HG03139 (cell line): ENCODE results near the gene TOP1.
A peak's percentile ranks its signal among the peaks of the same experiment; 100 is the strongest.

Experiments used
- ATAC-seq: cut with Tn5 transposase; IDR thresholded peaks from one replicate; pipeline ENCODE4 v1.9.1; 2021; ENCODE audit not compliant: unreplicated experiment

TOP1 gene

GRCh38 chr20:41028359-41029149 is at the start of gene TOP1:
Gene TOP1 (plus strand): TSS chr20:41028822. CDS start chr20:41029068, 246 bp downstream.
- peak; percentile 94 for ATAC-seq

DNA sequence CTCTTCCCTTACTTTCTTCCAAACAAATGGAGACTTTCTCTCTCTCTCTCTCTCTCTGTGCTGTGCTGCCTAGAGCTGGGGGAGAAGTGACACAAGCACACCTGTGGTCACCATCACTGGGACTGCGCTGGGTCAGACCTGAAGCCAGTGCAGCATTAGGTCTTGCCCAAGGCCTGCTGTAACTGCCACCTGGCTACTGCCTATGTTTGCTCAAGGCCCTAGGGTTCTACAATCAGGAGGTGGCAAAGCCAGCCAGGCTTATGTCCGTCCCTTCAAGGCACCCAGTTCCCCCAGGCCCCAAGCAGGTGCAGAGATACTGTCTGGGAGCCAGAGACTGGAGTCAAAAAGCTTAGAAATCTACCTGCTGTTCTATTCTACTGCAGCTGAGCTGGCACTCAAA is 49.4 kb upstream of the TOP1 start:
- ATAC-seq, result no peak

DNA sequence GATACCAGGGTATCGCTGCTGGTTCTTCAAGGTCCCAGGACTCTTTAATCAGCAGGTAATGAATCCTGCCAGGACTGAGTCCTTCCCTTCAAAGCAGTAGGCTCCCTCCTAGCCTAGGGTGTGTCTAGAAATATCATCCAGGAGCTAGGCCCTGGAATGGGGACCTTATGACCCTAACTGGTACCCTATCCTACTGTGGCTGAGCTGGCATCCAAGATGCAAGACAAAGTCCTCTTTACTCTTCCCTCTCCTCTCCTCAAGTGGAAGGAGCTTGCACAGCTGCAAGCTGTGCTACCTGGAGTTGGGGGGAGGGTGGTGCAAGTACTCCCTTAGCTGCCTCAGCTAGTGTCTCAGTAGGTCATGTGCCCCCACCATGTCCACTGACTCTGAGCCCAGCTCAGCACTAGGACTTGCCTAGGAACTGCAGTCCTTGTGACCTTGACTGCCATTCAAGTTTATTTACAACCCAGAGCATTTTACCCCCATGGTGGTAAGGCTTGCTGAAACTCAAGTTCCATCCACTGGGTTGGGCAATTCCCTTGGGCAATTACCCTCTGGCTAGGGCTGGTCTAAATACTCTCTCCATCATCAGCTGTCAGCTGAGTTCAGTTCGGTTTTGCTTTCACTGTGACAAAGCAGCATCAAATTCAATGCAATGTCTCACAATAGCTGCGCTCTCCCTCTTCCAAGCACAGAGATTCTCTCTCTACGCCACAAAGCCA is 48.4 kb upstream of the TOP1 start:
- no peak for ATAC-seq

GRCh38 chr20:40980828-40981310 is 47.8 kb upstream of the TOP1 start:
- ATAC-seq, result no peak

GRCh38 chr20:40982415-40983145 is 46.0 kb upstream of the TOP1 start:
- ATAC-seq, result no peak

DNA sequence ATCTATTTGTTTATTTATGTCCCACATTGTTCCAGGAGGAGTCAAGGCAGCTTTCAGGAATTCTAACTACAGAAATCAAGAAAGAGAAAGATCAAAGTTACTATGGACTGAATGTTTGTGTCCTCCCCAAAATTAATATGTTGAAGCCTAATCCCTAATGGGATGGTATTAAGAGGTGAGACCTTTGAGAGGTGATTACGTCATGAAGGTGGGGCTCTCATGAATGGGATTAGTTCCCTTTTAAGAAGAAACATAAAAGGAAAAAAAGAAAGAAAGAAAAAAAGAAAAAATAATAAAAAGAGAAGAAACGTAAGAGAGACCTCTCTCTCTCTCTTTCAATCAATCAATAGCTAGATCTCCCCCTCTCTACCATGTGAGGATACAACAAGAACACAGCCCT is 44.7 kb upstream of the TOP1 start:
- no peak for ATAC-seq

DNA sequence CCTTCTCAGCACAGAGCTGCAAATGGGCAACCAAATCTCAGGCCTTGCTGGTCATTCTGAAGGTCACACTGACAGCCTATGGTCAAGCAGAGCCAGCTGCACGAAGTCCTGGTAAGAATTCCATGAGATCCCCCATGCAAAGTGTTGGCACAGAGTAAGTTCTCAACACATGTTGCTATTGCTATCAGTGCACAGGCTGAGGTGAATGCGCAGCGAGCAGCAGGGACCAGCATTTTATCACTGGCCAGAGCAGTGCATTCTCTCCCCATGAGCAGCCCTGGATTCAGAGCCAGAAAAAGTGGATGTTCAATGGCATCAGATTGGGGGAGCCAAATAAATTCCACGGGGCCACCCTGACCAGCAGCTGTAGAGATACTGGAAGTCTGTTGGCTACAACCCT is 44.1 kb upstream of the TOP1 start:
- no peak for ATAC-seq

DNA sequence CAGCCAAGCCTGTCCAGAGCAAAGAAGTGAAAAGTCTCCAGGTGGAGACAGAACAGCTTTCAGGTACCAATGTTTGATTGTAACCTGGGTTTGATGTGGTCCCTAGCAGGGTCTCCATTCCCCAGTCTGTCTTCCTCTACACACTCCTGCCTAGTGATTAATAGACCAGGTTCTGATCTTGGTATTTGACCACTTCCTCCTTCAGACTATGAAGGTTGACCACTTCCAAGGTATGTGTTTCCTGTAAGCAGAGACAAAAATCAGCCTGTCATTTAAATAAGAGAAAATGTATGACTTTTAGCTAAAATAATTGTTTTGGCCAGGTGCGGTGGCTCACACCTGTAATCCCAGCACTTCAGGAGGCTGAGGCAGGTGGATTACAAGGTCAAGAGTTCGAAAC is 41.8 kb upstream of the TOP1 start:
- ATAC-seq, result no peak

DNA sequence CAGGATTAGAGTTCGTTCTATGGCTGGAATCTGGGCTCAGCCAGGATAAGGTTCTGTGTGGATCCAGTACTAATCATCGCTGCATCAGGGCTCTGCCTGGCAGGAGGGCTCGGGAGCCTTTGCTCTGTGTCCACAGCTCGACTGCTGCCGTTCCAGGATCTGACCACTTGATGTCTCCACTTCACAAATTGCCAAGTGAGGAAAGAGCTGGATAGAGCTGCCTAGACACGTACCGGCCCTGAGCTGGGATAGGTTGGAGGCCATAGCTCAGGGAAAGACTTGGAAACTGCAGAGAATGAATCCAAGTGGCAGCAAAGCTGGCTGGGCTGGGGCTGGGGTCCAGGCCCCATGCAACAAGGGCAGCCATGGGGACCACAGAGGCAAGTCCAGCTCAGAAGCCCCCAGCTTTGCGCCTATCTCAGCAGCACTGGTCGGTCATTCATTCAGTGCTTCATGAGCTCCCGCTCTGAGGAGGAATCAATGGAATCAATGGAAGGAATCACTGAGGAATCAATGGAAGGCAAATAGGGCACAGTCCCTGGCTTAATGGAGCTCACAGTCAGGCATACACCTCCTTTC is 38.0 kb upstream of the TOP1 start:
- peak; percentile 50 for ATAC-seq

DNA sequence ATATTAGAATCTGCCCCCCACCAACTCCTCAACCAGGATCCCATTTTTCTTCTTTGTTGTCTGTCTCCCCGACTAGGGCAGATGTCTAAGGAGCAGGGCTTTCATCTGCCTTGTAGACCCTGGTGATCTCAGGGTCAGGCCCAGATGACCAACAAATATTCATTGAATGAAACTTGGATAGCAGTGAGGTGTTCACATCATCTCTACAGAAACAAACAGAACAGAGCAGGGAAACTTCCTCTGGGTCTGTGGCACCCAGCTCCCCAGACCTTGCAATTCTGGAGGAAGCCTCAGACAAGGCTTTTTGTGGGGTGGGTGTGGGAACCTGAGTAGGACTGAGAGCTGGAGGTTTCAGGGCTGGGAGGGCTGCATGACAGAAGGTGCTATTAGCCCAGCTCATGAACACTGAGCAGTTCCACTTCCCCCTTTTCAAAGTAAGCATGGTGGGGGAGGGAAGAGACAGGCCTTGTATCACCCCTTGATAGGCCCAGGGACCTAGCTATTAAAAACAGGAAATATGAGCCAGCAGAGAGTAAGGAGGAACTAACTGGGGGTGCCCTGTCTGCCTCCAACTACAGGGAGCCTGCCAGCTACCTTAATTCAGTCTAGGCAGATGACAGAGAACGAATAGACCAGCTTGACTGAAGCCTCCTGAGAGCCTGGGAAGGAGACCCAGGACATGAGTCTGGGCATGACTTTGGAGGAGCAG is 37.3 kb upstream of the TOP1 start:
- ATAC-seq, result peak; percentile 90

DNA sequence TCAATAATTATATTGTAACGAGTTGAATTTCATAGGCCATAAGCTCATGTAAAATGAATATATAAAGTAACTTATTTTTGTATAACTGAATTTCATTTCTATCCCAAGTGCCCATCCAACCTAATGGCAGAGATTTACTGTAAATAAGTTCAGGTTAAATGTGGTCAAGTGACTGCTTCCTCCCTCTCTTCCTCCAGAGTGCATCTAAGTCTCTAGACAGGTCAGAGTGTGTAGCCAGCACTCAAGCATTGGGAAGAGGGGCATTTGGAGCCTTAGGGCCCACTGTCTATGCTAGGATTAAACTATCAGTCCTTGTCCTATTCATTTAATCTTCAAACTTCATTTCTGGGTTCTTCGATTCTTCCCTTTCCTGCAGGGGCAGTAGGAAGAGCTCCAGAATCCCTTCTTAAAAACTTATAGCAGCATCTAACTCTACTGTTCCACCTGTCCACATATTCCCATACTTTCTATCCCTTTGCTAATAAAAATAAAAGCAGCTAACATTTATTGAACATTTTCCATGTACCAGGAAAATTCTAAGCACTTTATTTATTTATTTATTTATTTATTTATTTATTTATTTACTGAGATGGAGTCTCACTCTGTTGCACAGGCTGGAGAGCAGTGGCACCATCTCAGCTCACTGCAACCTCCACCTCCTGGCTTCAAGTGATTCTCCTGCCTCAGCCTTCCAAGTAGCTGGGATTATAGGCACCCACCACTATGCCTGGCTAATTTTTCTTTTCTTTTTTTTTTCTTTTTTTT is 36.1 kb upstream of the TOP1 start:
- no peak for ATAC-seq

DNA sequence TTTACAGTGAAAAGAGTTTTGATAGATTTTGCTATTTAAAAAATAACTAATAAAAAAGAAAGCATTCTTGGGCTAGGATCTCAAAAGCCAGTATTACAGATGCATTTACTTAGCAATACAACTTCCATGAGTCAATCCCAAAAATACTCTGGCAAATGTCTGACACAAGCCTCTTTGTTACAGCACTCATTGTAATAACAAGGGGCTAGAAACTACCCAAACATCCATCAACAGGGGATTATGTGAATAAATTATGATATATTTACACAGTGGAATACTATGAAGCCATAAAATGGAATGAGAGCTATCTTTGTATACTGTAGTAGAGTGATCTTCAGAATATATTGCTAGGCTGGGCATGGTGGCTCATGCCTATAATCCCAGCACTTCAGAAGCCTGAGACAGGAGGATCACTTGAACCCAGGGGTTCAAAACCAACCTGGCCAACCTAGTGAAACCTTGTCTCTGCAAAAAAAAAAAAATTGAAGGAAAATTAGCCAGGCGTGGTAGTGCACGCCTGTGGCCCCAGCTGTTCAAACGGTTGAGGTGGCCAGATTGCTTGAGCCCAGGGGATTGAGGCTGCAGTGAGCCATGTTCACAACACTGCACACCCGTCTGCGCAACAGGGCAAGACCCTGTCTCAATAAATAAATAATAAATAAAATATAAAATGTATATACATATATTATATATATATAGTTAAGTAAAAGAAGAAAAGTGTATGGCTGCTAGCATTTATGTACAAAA is 34.7 kb upstream of the TOP1 start:
- no peak for ATAC-seq

GRCh38 chr20:40996326-40996725 is 32.3 kb upstream of the TOP1 start:
- ATAC-seq, result no peak

DNA sequence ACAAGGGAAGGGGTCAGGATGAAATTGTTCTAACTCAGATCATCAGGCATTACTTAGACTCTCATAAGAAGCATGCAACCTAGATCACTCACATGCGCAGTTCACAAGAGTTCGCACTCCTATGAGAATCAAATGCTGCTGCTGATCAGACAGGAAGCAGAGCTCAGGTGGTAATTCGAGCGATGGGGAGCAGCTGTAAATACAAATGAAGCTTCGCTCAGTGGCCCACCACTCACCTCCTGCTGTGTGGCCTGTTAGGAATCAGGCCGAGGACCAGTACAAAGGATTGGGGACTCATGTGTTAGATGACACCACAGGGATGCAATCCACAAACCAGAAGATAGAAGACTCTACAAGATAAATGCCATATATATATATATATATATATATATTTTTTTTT is 31.5 kb upstream of the TOP1 start:
- no peak for ATAC-seq

DNA sequence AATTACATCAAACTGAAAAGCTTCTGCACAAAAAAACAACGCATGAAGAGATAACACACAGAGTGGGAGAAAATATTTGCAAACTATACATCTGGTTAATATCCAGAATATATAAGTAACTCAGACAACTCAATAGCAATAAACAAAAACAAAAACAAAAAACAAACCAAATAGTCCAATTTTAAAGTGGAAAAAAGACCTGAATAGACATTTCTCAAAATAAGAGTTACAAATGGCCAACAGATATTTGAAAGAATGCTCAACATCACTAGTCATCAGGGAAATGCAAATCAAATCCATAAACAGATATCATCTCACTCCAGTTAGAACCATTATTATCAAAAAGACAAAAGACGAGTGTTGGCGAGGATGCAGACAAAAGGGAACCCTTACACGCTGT is 28.8 kb upstream of the TOP1 start:
- ATAC-seq, result no peak

GRCh38 chr20:41000628-41001027 is 28.0 kb upstream of the TOP1 start:
- no peak for ATAC-seq

- ATAC-seq, result no peak
Observed at GRCh38 chr20:41001497-41001896, 27.1 kb upstream of the TOP1 start.

DNA sequence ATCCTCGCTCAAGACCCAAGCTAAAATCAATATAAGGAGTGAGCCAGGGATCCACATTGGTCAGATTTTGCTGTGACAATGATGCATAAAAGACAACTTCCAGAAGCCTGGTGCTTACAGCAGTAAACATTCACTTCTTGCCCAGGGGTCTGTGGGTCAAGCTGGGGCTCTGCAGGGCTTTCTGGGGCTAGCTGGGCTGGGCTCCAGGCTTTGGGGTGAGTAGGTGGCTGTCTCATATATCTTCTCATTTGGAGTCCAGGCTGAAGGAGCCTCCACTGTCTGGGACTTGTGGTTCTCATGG is 25.8 kb upstream of the TOP1 start:
- ATAC-seq, result no peak

DNA sequence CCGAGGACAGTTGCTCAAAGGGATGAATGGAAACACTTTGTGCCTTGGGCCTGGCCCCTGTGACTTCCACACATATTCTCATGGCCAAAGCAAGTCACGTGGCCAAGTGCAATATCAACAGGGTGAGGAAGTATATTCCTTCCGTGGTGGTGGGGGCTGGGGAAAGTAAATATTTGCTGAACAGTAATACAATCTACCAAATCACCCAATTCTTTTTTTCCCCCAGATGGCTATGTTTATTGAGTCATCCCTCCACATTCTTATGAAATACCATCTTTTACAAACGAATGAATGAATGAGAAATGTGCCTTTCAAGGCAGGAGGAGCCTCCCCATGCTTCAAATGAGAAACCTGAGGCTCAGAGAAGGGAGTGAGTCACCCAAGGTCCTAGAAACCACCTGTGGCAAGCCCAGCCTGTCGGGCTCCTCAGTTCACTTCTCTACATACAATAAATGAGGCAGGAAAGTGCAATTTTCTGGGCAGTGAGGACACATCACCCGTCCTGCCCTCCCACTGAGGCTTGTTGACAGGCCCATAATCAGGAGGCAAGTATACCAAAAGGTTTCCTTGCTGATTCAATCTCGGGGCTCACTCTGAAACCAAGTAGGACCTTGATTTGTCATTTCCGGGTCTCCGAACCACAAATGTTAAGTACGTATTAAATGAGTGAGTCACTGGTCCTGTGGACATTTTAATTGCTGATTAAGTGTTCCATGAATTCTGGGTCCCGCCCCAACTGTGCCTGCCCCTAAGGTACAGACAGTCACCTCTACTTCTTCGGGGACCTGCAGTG is 25.3 kb upstream of the TOP1 start:
- ATAC-seq, result no peak
